ENCODE results near the gene CERS6. TPM values are rescaled to one million over a fixed set of nuclear protein-coding genes. Genes with fewer than 3 reads are reported as not detected.
"Not testable (repeated sequence)": the region's sequence is repeated elsewhere in the genome, so short reads cannot be mapped to it uniquely, and the experiment has no call there.

The CERS6 gene
- total and polyA plus RNA-seq, 2 experiments from 2014 or later, result 40.9 to 99.1 TPM

DNA sequence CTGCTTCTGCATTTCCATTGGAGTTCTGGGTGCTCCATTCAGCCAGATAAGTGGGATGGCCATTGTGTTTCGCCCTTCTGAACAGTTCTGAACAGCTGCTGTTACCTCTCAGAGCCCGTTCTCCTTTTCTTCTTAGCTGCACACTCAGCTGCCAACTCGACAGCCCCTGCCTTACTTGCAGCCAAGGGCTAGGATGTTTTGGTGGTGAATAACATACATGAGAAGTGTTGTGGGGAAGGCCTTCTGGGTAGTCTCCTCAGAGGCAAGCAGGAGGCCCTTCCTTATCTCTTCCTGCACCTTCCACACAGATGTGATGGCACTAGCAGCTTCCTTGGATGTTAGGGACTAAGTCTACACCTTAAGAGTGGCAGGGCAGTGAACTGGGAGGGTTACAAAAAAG, 207.9 kb downstream of the CERS6 start:
- TF ChIP-seq, protein P1, sequence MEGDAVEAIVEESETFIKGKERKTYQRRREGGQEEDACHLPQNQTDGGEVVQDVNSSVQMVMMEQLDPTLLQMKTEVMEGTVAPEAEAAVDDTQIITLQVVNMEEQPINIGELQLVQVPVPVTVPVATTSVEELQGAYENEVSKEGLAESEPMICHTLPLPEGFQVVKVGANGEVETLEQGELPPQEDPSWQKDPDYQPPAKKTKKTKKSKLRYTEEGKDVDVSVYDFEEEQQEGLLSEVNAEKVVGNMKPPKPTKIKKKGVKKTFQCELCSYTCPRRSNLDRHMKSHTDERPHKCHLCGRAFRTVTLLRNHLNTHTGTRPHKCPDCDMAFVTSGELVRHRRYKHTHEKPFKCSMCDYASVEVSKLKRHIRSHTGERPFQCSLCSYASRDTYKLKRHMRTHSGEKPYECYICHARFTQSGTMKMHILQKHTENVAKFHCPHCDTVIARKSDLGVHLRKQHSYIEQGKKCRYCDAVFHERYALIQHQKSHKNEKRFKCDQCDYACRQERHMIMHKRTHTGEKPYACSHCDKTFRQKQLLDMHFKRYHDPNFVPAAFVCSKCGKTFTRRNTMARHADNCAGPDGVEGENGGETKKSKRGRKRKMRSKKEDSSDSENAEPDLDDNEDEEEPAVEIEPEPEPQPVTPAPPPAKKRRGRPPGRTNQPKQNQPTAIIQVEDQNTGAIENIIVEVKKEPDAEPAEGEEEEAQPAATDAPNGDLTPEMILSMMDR (IDR thresholded peaks at IDR 0.05; ENCODE audit: poor library complexity), result no peak
- no peak for TF ChIP-seq EZH2phosphoT487 (IDR thresholded peaks at IDR 0.05; ENCODE audit: low read depth, severe bottlenecking, unreplicated experiment)
- no peak for TF ChIP-seq EZH2 (IDR thresholded peaks at IDR 0.05; ENCODE audit: borderline replicate concordance)
- 90% methylated on average over 3 of the region's 3 CpGs for WGBS (ENCODE audit: low lambda C conversion rate, missing lambda C conversion rate)
- no peak overlapping the region for H2AFZ ChIP-seq
- H3K79me2 ChIP-seq, result peaks cover 69% of the 10 kb centered on the region
- DNase-seq (ENCODE audit: low spot score), result no peak
- no peak overlapping the region for H3K27ac ChIP-seq
- H3K27me3 ChIP-seq, result no peaks in the 10 kb centered on the region
- H3K4me1 ChIP-seq (ENCODE audit: insufficient read depth), result peaks cover 22% of the 10 kb centered on the region
- H3K9me3 ChIP-seq (ENCODE audit: low read depth), result no peaks in the 10 kb centered on the region
- no peak overlapping the region for H3K4me2 ChIP-seq
- no peaks in the 10 kb centered on the region for H3K36me3 ChIP-seq (replicated peaks; ENCODE audit: insufficient read depth, low read depth)
- no peak overlapping the region for H3K4me3 ChIP-seq
- H4K20me1 ChIP-seq (ENCODE audit: insufficient read depth, poor library complexity, severe bottlenecking), result no peaks in the 10 kb centered on the region
- H3K9me2 ChIP-seq (replicated peaks; ENCODE audit: insufficient read depth), result no peaks in the 10 kb centered on the region

DNA sequence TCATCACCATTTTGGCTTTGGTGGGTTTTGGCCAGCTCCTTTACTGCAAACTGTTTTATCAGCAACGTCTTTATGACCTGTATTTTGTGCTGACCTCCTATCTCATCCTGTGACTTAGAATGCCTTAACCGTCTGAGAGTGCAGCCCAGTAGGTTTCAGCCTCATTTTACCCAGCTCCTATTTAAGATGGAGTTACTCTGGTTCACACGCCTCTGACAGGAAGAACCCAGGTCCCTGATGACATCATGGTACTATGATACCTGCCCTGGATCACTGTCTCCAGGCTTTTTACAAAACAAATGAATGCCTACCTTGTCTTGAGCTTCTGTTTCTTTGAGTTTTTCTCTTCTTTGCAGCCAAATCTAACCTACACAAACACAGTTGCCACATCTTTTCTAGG, 208.6 kb downstream of the CERS6 start:
- H3K4me3 ChIP-seq; H3K9me2 ChIP-seq (replicated peaks; ENCODE audit: insufficient read depth); H2AFZ ChIP-seq; H3K36me3 ChIP-seq (replicated peaks; ENCODE audit: insufficient read depth, low read depth); DNase-seq (ENCODE audit: low spot score); H3K9me3 ChIP-seq (ENCODE audit: low read depth); H3K27me3 ChIP-seq; H3K4me2 ChIP-seq; H4K20me1 ChIP-seq (ENCODE audit: insufficient read depth, poor library complexity, severe bottlenecking); H3K27ac ChIP-seq: not testable (repeated sequence)
- H3K4me1 ChIP-seq (ENCODE audit: insufficient read depth), result peaks cover 22% of the 10 kb centered on the region
- peaks cover 70% of the 10 kb centered on the region for H3K79me2 ChIP-seq
- 76% methylated on average over 3 of the region's 3 CpGs for WGBS (ENCODE audit: low lambda C conversion rate, missing lambda C conversion rate)

DNA sequence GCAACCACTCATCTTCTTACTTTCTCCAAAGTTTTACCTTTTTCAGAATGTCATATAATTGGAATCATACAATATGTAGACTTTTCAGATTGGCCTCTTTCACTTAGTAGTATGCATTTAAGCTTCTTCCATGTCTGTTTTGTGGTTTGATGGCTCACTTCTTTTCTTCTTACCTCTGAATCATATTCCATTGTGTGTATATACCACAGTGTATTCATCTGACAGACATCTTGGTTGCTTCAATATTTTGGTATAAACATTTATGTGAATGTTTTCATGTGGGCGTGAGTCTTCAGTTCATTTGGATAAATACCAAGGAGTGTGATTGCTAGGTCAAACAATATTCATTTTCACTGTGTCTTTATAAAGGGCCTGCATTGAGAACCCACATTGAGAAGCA, 210.3 kb downstream of the CERS6 start:
- H3K79me2 ChIP-seq, result peaks cover 64% of the 10 kb centered on the region
- H3K4me2 ChIP-seq, result no peak overlapping the region
- DNase-seq (ENCODE audit: low spot score), result no peak
- H3K4me3 ChIP-seq, result no peak overlapping the region
- no peak overlapping the region for H2AFZ ChIP-seq
- H3K27me3 ChIP-seq, result no peaks in the 10 kb centered on the region
- no peak overlapping the region for H3K27ac ChIP-seq
- peaks cover 14% of the 10 kb centered on the region for H3K4me1 ChIP-seq (ENCODE audit: insufficient read depth)
- no peaks in the 10 kb centered on the region for H3K36me3 ChIP-seq (replicated peaks; ENCODE audit: insufficient read depth, low read depth)
- H3K9me2 ChIP-seq (replicated peaks; ENCODE audit: insufficient read depth), result no peaks in the 10 kb centered on the region
- no peaks in the 10 kb centered on the region for H3K9me3 ChIP-seq (ENCODE audit: low read depth)
- no peaks in the 10 kb centered on the region for H4K20me1 ChIP-seq (ENCODE audit: insufficient read depth, poor library complexity, severe bottlenecking)
- 96% methylated on average over 1 of the region's 1 CpG for WGBS (ENCODE audit: low lambda C conversion rate, missing lambda C conversion rate)
- TF ChIP-seq, protein P1 (IDR thresholded peaks at IDR 0.05; ENCODE audit: poor library complexity), result no peak
- no peak for TF ChIP-seq EZH2 (IDR thresholded peaks at IDR 0.05; ENCODE audit: borderline replicate concordance)
- no peak for TF ChIP-seq EZH2phosphoT487 (IDR thresholded peaks at IDR 0.05; ENCODE audit: low read depth, severe bottlenecking, unreplicated experiment)

DNA sequence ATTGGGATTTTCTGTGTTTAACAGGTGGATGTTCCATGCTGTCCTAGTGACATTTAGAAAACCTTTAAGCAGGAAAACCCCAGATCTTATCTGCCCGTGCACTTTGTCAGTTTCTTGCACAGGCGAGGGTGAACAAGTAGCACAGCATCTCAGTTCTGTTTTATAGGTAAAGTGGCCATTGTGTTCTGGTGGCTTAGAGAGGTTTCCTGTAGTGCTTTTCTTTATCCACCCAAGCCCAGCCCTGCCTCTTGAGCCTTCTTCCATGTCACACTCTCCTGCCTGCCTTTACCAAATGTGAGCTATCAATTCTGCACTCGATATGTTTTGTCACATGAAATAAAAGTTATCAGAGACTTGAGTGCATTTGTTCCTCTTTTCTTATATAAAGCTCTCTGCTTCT, 211.1 kb downstream of the CERS6 start:
- Histone ChIP-seq H4K20me1 (ENCODE audit: insufficient read depth, poor library complexity, severe bottlenecking) (no peaks in the 10 kb centered on the region), H3K9me3 (ENCODE audit: low read depth) (no peaks in the 10 kb centered on the region), H3K4me1 (ENCODE audit: insufficient read depth) (peaks cover 6% of the 10 kb centered on the region), H3K4me2 (no peak overlapping the region), H3K27me3 (no peaks in the 10 kb centered on the region), H2AFZ (no peak overlapping the region), H3K4me3 (no peak overlapping the region), H3K36me3 (replicated peaks; ENCODE audit: insufficient read depth, low read depth) (no peaks in the 10 kb centered on the region), H3K9me2 (replicated peaks; ENCODE audit: insufficient read depth) (no peaks in the 10 kb centered on the region), H3K79me2 (peaks cover 62% of the 10 kb centered on the region), H3K27ac (no peak overlapping the region)
- 80% methylated on average over 3 of the region's 3 CpGs for WGBS (ENCODE audit: low lambda C conversion rate, missing lambda C conversion rate)
- TF ChIP-seq EZH2 (IDR thresholded peaks at IDR 0.05; ENCODE audit: borderline replicate concordance), result no peak
- no peak for TF ChIP-seq EZH2phosphoT487 (IDR thresholded peaks at IDR 0.05; ENCODE audit: low read depth, severe bottlenecking, unreplicated experiment)
- TF ChIP-seq, protein P1 (IDR thresholded peaks at IDR 0.05; ENCODE audit: poor library complexity), result no peak
- DNase-seq (ENCODE audit: low spot score), result no peak
